ENCODE measurements around the gene MAP3K9.

MAP3K9 gene

GRCh38 chr14:70698288-70698687, 111.0 kb downstream of the MAP3K9 start:
- no peak for DNase-seq (ENCODE audit: low read depth in 2 of 2)

DNA sequence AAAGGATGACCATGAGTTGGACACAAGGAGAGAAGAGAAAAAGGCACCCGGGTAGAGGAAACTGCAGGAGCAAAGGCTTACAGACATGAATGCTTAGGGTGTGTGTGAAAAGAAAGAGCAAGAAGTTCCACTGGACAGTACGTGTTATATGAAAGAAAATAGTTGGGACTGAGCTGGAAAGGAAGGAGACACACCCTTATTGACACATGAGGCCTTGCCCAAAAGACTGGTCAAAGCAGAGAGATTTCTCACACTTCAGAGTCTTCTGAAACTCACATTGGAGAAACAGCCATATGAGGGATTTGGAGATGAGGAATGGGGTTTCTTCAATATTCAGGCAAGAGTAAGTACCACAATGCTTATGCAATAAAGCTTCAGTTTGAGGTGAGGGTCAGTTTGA, 111.6 kb downstream of the MAP3K9 start:
- DNase-seq (ENCODE audit: low read depth in 2 of 2), result no peak

- DNase-seq (ENCODE audit: low read depth in 2 of 2), result no peak
These were observed 113.3 kb downstream of the MAP3K9 start for GRCh38 chr14:70696026-70696425.

DNA sequence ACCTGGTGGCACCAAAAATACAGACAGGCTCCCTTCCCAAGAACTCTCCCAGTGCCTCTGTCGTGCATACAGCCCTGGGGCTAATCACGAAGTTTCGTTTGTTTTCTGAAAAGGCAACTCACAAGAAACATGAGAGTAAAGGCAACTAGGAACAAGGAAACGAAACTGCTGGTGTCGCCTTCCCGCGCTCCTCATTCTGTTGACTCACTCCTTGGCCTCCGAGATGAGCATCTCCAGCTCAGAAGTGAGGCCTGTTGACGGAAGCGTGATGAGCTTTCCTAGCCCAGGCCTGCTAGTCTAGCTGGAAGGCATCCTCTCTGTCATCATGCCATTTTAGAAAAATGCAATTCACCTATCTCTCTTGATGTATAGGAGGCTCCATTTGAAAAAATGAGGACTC, 117.1 kb downstream of the MAP3K9 start:
- no peak for DNase-seq (ENCODE audit: low read depth in 2 of 2)

DNA sequence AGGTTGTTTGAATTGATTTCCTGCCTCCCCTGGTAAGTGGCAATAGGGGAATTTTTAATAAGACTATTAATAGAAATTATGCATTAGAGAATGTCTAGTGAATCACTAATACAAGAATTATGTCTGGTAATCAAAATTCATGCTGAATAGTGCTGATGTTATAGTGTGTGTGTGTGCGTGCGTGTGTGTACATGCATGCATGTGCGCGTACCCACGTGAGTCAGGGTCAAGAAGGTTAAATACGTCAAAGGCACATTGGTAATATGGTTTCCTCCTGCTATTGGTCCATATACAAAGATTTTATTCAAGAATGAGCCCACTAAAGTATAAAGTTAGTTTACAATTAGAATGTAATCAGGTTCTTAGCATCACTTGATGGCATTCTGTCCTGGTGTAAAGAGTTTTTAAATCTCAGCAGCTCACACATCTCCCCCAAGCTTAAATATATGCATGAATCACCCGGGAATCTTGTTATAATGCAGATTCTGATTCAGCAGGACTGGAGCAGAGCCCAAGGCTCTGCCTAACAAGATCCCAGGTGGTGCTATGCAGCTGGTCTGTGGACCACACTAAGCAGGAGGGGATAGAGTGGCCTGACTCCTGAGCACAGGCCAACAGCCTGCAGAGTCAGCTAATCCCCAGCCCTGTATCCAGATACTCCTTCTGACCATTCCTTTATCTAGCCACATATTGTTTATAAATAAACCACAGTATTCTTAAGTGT, 123.7 kb downstream of the MAP3K9 start:
- no peak for DNase-seq (ENCODE audit: low read depth in 2 of 2)

DNA sequence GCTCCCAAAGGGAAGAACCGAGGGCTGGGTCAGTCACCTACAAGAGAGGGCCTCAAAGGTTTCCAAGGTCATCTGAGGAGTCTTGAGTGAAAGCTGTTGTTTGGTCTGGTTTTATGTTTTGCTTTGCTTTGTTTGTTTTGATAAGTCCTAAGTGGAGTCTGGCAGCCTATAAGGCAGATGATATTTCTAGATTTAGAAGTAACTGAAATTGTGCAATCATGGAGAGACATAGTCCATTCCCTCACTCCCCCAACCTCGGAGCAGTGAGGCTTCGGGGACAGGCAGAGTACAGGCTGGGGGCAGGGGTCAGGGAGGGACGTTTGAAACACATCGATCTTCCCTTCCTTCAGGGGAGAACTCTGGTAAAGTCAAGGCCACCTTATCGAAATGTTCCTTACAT, 125.3 kb downstream of the MAP3K9 start:
- no peak for DNase-seq (ENCODE audit: low read depth in 2 of 2)

DNA sequence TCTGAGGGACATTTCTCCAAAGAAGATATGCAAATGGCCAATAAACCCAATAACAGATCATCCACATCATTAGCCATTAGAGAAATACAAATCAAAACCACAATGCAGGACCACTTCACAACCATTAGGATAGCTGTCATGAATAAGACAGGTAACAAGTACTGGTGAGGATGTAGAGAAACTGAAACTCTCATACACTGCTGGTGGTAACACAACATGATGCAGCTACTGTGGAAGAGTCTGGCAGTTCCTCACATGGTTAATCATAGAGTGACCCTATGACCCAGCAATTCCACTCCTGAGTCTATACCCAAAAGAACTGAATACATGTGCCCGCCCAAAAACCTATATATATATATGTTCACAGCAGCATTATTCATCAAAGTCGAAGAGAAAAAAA, 128.6 kb downstream of the MAP3K9 start:
- DNase-seq (ENCODE audit: low read depth in 2 of 2), result no peak

GRCh38 chr14:70677341-70677740, 132.0 kb downstream of the MAP3K9 start:
- no peak for DNase-seq (ENCODE audit: low read depth in 2 of 2)
